ENCODE data around the gene KLK14. TPM values are rescaled to one million over a fixed set of nuclear protein-coding genes. Genes with fewer than 3 reads are reported as not detected.

The KLK14 gene
- total RNA-seq, 1 experiment from 2014 or later, result 0.76 TPM

GRCh38 chr19:51040151-51040550, 42.5 kb downstream of the KLK14 start:
- Histone ChIP-seq H3K36me3 (ENCODE audit: control insufficient read depth in 1 of 2, insufficient read depth in 2 of 2, low read length in 2 of 2) (no peaks in the 10 kb centered on the region), H3K4me3 (replicated peaks in 1 of 2; ENCODE audit: low read depth in 1 of 2, low read length in 2 of 2) (no peak overlapping the region), H3K27me3 (ENCODE audit: insufficient read depth, low read length) (no peaks in the 10 kb centered on the region), H3K27ac (ENCODE audit: low read depth, low read length) (no peak overlapping the region), H3K4me2 (ENCODE audit: low read length) (no peak overlapping the region), H3K9me2 (ENCODE audit: insufficient read depth) (no peaks in the 10 kb centered on the region), H3K9me3 (ENCODE audit: control insufficient read depth in 1 of 2, insufficient read depth in 1 of 2, low read depth in 1 of 2, low read length in 2 of 2) (no peaks in the 10 kb centered on the region), H4K20me1 (ENCODE audit: insufficient read depth) (no peaks in the 10 kb centered on the region), H3K79me2 (ENCODE audit: insufficient read depth, low read length) (no peaks in the 10 kb centered on the region), H3K4me1 (ENCODE audit: control insufficient read depth in 1 of 2, insufficient read depth in 2 of 2, low read length in 2 of 2) (no peaks in the 10 kb centered on the region), H2AFZ (ENCODE audit: low read depth, low read length, poor library complexity, severe bottlenecking) (no peak overlapping the region), H3K9ac (ENCODE audit: low read length) (no peak overlapping the region)
- DNase-seq (ENCODE audit: low read depth, low spot score) (no peak), ATAC-seq (no peak)
- ChIA-PET RAD21 (ENCODE audit: low non-redundant PET in 1 of 2, low total read pairs in 2 of 2, uncharacterized antibody in 2 of 2, unreplicated experiment in 2 of 2) (no interaction called here), CTCF (interaction anchor here (1.2 kb wide), 1 partner anchor 20 kb away, joined by 6 read pairs; no protein-coding TSS in a partner anchor), POLR2A (no interaction called here)
- no TSS peak for BruUV-seq (replicated peaks)
- intact Hi-C loops (cut with micrococcal nuclease), result no loop called here
- no peak for TF ChIP-seq EZH2phosphoT487 (IDR thresholded peaks at IDR 0.05; ENCODE audit: borderline replicate concordance)
- no peak for TF ChIP-seq POLR2A (IDR thresholded peaks at IDR 0.05; ENCODE audit: borderline replicate concordance, extremely low read depth, insufficient read depth, insufficient read length)

DNA sequence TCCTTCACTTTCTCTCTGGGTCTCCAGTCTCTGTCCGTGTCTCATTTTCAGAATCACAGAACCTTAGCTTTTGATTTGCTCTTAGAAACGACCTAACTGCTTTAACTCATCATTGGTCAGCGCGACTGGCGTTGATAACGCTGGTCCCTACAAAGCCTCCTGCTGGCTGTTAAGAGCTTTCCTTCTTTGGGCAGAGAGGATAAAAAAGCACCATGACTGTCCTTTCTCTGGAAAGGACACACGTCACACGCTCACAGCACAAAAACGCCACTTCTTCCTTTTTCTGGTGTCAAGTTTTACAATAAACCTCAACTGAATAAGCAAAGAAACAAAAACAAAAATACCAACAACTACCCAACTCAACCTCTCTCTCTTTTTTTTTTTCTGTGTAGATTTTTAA, 46.2 kb downstream of the KLK14 start:
- intact Hi-C loops (cut with micrococcal nuclease), result no loop called here
- ChIA-PET CTCF (no interaction called here), POLR2A (no interaction called here), RAD21 (ENCODE audit: low non-redundant PET in 1 of 2, low total read pairs in 2 of 2, uncharacterized antibody in 2 of 2, unreplicated experiment in 2 of 2) (no interaction called here)
- BruUV-seq (replicated peaks), result no TSS peak
- Histone ChIP-seq H3K9me2 (ENCODE audit: insufficient read depth) (no peaks in the 10 kb centered on the region), H3K27me3 (ENCODE audit: insufficient read depth, low read length) (no peaks in the 10 kb centered on the region), H3K9me3 (ENCODE audit: control insufficient read depth in 1 of 2, insufficient read depth in 1 of 2, low read depth in 1 of 2, low read length in 2 of 2) (no peaks in the 10 kb centered on the region), H3K9ac (ENCODE audit: low read length) (no peak overlapping the region), H3K36me3 (ENCODE audit: control insufficient read depth in 1 of 2, insufficient read depth in 2 of 2, low read length in 2 of 2) (no peaks in the 10 kb centered on the region), H3K27ac (ENCODE audit: low read depth, low read length) (no peak overlapping the region), H3K4me3 (replicated peaks in 1 of 2; ENCODE audit: low read depth in 1 of 2, low read length in 2 of 2) (no peak overlapping the region), H3K4me1 (ENCODE audit: control insufficient read depth in 1 of 2, insufficient read depth in 2 of 2, low read length in 2 of 2) (no peaks in the 10 kb centered on the region), H4K20me1 (ENCODE audit: insufficient read depth) (no peaks in the 10 kb centered on the region), H2AFZ (ENCODE audit: low read depth, low read length, poor library complexity, severe bottlenecking) (no peak overlapping the region), H3K79me2 (ENCODE audit: insufficient read depth, low read length) (no peaks in the 10 kb centered on the region), H3K4me2 (ENCODE audit: low read length) (no peak overlapping the region)
- DNase-seq (ENCODE audit: low read depth, low spot score) (no peak), ATAC-seq (peak; percentile 36; the same call in 1 of the 2 replicates)
- TF ChIP-seq EZH2phosphoT487 (IDR thresholded peaks at IDR 0.05; ENCODE audit: borderline replicate concordance), result no peak
- TF ChIP-seq ZFX (IDR thresholded peaks at IDR 0.05), result no peak
- TF ChIP-seq EZH2 (IDR thresholded peaks at IDR 0.05), result no peak
- TF ChIP-seq FOSL1 (IDR thresholded peaks at IDR 0.05; ENCODE audit: low read depth), result no peak
- TF ChIP-seq SIN3A (IDR thresholded peaks at IDR 0.05; ENCODE audit: low read depth), result no peak
- TF ChIP-seq POLR2AphosphoS5 (IDR thresholded peaks at IDR 0.05; ENCODE audit: low read depth, low read length), result no peak
- no peak for TF ChIP-seq CEBPB (IDR thresholded peaks at IDR 0.05; ENCODE audit: low read depth)
- no peak for TF ChIP-seq SP1 (IDR thresholded peaks at IDR 0.05; ENCODE audit: low read depth)
- TF ChIP-seq CTCF (IDR thresholded peaks at IDR 0.05 in 2 of 3, conservative IDR thresholded peaks at IDR 0.05 in 1 of 3; ENCODE audit: borderline replicate concordance in 1 of 3, insufficient read depth in 1 of 3, low read depth in 2 of 3, low read length in 2 of 3), result no peak
- TF ChIP-seq, protein P1, sequence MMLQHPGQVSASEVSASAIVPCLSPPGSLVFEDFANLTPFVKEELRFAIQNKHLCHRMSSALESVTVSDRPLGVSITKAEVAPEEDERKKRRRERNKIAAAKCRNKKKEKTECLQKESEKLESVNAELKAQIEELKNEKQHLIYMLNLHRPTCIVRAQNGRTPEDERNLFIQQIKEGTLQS (IDR thresholded peaks at IDR 0.05), result no peak
- no peak for TF ChIP-seq JUND (IDR thresholded peaks at IDR 0.05)
- TF ChIP-seq EGR1 (IDR thresholded peaks at IDR 0.05; ENCODE audit: low read depth), result no peak
- no peak for TF ChIP-seq POLR2A (IDR thresholded peaks at IDR 0.05; ENCODE audit: borderline replicate concordance, extremely low read depth, insufficient read depth, insufficient read length)
- TF ChIP-seq SRF (IDR thresholded peaks at IDR 0.05; ENCODE audit: low read depth), result no peak
- TF ChIP-seq ZNF274 (IDR thresholded peaks at IDR 0.05; ENCODE audit: low read depth, low read length), result no peak
- no peak for TF ChIP-seq CBX3 (IDR thresholded peaks at IDR 0.05; ENCODE audit: low read depth)
- TF ChIP-seq, protein P2, sequence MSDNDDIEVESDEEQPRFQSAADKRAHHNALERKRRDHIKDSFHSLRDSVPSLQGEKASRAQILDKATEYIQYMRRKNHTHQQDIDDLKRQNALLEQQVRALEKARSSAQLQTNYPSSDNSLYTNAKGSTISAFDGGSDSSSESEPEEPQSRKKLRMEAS (IDR thresholded peaks at IDR 0.05), result no peak
- TF ChIP-seq, protein P3, sequence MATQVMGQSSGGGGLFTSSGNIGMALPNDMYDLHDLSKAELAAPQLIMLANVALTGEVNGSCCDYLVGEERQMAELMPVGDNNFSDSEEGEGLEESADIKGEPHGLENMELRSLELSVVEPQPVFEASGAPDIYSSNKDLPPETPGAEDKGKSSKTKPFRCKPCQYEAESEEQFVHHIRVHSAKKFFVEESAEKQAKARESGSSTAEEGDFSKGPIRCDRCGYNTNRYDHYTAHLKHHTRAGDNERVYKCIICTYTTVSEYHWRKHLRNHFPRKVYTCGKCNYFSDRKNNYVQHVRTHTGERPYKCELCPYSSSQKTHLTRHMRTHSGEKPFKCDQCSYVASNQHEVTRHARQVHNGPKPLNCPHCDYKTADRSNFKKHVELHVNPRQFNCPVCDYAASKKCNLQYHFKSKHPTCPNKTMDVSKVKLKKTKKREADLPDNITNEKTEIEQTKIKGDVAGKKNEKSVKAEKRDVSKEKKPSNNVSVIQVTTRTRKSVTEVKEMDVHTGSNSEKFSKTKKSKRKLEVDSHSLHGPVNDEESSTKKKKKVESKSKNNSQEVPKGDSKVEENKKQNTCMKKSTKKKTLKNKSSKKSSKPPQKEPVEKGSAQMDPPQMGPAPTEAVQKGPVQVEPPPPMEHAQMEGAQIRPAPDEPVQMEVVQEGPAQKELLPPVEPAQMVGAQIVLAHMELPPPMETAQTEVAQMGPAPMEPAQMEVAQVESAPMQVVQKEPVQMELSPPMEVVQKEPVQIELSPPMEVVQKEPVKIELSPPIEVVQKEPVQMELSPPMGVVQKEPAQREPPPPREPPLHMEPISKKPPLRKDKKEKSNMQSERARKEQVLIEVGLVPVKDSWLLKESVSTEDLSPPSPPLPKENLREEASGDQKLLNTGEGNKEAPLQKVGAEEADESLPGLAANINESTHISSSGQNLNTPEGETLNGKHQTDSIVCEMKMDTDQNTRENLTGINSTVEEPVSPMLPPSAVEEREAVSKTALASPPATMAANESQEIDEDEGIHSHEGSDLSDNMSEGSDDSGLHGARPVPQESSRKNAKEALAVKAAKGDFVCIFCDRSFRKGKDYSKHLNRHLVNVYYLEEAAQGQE (IDR thresholded peaks at IDR 0.05; ENCODE audit: low read depth), result no peak

Data from HCT116 (cell line).